ENCODE results near the gene FSTL4.
"Not testable (repeated sequence)": the region's sequence is repeated elsewhere in the genome, so short reads cannot be mapped to it uniquely, and the experiment has no call there.

The FSTL4 gene

GRCh38 chr5:133399247-133399891 is 213.0 kb downstream of the FSTL4 start:
- DNase-seq, result no peak

GRCh38 chr5:133398646-133399101 is 213.7 kb downstream of the FSTL4 start:
- no peak for DNase-seq

DNA sequence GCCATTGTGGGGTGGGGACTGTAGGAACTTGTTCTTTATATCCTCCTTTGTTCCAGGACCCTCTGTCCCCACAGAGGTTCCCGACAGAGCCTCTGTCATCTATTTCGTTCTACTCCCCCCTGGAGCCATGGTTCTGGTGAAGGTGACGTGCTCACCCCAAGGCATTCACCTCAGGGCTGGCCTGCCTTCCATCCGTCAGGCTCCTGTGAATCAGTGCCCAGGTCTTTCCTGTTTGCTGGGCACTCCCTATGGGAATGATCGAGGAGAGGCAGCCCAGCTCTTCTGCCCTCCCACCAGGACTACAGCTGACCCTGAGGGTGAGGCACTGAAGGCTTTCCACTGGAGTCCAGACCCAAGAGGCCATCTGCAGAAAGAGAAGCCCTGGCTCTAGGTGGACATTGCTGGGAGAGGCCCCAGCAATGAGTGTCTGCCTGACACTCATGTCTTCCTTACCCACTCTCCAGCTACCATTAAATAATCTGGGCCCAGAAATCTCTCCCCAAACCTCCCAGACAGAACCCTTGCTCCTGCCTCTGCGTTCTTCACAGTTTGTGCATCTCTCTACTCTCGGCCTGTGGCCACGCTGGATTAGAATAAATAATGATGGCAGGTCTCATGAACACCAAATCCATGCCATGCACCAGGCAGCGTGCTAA is 214.2 kb downstream of the FSTL4 start:
- DNase-seq, result no peak

DNA sequence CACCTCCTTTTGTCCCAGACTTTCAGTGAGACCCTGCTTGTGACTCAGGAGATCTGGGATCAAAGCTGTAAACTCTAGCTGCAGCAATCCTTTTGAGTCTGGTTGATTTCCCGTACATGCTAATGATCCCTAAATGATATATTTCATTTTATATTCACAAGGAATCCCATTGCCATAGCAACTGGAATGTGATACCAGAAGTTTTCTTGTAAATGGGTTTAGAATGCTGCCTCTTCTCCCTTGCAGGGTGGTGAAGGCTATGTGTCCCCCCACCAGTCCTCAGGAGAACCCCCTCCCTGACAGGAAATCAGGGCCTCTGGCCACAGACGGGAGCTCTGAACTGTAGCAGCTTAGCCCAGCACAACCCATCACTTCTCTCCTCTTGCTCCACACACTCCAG is 215.0 kb downstream of the FSTL4 start:
- no peak for DNase-seq

- no peak for DNase-seq
These were observed 215.5 kb downstream of the FSTL4 start for GRCh38 chr5:133396814-133397213.

DNA sequence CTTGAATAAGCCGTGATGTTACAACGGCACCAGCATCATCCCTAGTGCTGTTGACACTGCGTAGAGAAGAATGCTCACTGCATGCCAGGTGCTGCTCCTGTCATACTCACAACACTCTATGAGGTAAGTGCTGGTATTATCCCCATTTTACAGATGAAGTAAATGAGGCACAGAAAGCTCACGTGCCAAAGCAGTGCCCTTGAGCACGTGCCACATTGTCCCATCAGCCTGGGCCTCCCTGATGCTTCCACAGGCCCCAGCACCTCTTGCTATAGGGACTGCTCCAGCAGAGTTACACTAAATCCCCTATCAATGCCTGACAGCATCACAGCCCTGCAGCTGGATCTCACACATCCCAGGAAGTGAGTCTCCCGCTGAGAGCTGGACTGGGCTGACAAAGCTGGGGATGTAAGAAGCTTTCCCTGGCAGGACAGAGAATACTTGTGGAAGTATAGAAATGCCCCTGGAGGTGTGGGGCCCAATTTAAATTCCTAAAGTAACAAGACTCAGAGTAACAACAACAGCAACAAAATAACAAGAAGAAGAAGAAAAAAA is 216.1 kb downstream of the FSTL4 start:
- DNase-seq, result no peak

- DNase-seq, result not testable (repeated sequence)
These were observed 217.1 kb downstream of the FSTL4 start for GRCh38 chr5:133395207-133395606.

DNA sequence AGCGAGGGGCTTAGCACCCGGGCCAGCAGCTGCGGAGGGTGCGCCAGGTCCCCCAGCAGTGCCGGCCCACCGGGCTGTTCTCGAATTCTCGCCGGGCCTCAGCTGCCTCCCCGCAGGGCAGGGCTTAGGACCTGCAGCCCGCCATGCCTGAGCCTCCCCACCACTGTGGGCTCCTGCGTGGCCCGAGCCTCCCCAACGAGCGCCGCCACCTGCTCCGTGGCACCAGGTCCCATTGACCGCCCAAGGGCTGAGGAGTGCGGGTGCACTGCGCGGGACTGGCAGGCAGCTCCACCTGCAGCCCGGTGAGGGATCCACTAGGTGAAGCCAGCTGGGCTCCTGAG is 217.9 kb downstream of the FSTL4 start:
- not testable (repeated sequence) for DNase-seq

- DNase-seq, result no peak
These were observed 218.4 kb downstream of the FSTL4 start for GRCh38 chr5:133393776-133394476.

- DNase-seq, result no peak
These were observed 219.9 kb downstream of the FSTL4 start for GRCh38 chr5:133392448-133392847.

GRCh38 chr5:133391354-133392136 is 220.8 kb downstream of the FSTL4 start:
- DNase-seq, result no peak

DNA sequence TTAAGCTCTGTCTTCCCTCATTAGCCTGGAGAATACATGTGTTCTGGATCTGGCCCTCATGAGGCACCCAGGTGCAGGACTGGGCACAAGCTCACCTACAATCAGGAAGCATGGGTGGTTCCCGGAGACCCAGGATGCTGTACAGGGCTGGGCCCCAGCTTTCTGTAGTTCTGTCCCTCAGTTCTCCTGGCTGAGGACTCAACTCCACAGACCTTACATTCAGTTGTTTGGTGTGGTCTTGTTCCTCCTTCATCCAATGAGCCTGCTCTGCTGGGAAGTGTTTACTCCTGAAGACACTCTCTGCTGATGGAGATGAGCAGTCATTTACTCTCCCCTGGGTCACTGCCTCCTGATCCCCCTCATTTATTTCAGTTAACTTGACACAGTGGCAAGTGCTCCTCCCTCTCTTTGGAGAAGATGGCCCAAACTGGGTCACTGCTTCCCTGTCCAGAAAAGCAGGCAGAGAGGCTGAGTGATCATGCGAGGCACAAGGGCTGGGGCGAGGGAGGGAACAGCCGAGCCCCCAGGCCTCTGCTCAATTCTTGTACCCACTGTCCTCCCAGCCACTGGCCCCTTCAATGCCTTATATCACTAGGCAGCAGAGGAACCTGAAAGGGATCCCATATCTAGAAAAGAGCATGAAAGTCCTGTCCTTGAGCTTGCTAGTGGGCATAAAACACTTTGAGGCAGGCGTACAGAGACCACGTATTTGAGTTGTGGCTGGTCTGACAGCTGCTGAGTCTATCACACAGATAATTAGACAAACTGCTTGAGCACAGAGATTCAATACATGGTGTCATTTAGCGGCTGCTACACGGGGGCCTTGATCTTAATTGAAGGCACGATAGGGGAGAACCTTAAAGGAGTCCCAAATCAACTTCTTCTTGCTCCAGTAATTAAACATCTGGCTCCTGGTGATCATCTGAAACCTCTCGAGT is 221.7 kb downstream of the FSTL4 start:
- DNase-seq, result no peak

GRCh38 chr5:133389066-133389590 is 223.2 kb downstream of the FSTL4 start:
- no peak for DNase-seq

GRCh38 chr5:133387621-133388020 is 224.7 kb downstream of the FSTL4 start:
- DNase-seq, result no peak

GRCh38 chr5:133387091-133387490 is 225.2 kb downstream of the FSTL4 start:
- DNase-seq, result no peak

- no peak for DNase-seq
These were observed 225.7 kb downstream of the FSTL4 start for GRCh38 chr5:133386662-133387061.

DNA sequence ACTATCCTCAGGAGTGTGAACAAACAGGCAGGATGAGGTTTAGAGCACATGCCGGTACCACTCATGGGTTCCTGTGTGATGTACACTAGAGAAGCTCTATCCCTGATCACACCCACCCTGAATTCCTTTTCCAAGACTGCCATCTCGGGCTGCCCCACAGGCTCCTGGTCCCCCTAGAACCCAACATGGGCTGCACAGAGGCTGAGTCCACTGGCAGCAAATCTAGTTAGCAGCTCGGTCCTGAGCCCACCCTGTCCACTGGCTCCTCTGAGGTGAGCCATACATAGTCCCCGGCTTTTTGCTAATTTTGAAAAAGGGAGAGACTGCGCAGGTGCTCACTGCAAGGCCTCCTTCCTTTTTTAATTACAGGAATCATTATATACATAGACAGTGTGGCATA is 227.0 kb downstream of the FSTL4 start:
- no peak for DNase-seq

- no peak for DNase-seq
These were observed 227.4 kb downstream of the FSTL4 start for GRCh38 chr5:133384903-133385302.

- no peak for DNase-seq
These were observed 228.1 kb downstream of the FSTL4 start for GRCh38 chr5:133384120-133384855.

- DNase-seq, result no peak
These were observed 228.8 kb downstream of the FSTL4 start for GRCh38 chr5:133383580-133383939.

Data from activated gamma-delta T cell treated with Interleukin-2 at 50 U/mL for 16 hours (primary cell).